ENCODE measurements around the gene ATXN2. TPM values are rescaled to one million over a fixed set of nuclear protein-coding genes. Genes with fewer than 3 reads are reported as not detected.

Gene ATXN2
- polyA plus RNA-seq, 1 experiment: 19.1 TPM

DNA sequence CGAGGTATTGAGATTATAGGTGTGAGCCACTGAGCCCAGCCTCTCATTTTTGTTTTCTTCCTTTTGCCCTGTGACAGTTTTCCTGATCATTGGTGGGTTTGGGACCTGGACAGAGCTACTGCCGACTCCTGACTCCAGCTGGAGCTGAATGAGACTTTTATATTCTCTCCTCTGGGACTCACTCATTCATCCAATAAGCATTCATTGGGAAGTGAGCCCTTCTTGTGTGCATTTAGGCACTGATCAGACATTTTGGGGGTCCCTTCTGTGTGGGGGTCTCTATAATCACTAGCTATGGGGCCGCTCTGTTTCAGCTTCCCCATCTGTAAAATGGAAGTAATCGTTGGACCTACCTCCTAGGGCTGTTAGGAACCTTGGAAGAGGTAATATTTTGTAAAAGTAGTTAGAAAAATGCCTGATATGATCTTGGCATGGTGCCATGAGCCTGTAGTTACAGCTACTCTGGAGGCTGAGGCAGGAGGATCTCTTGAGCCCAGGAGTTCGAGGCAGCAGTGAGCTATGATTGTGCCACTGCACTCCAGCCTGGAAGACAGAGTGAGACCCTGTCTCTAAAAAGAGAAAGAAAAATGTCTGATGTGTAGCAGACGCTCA, 186.2 kb downstream of the ATXN2 start:
- H3K27me3 ChIP-seq (ENCODE audit: control insufficient read depth, insufficient read depth, low read length): no peaks in the 10 kb centered on the region
- ChIA-PET POLR2A (interaction anchor here (0.6 to 1.8 kb wide), 3 partner anchors 22 to 135 kb away, joined by 3 to 5 read pairs (median 3); no protein-coding TSS in a partner anchor), CTCF (interaction anchor here (1.6 to 3.8 kb wide), 3 partner anchors 15 to 39 kb away, joined by 5 to 23 read pairs (median 22); no protein-coding TSS in a partner anchor)
- peak overlapping the region; percentile 31 for H3K27ac ChIP-seq (ENCODE audit: low read depth, low read length)
- H3K9me3 ChIP-seq (ENCODE audit: control insufficient read depth, insufficient read depth, low read length): no peaks in the 10 kb centered on the region; the same call in 1 of the 2 replicates
- no peak for DNase-seq (ENCODE audit: low read depth, low spot score)
- H3K4me3 ChIP-seq (ENCODE audit: low read depth, low read length): no peak overlapping the region
- TF ChIP-seq CTCF (IDR thresholded peaks at IDR 0.05; ENCODE audit: low read depth, low read length): no peak

GRCh38 chr12:111412007-111412829, 186.9 kb downstream of the ATXN2 start:
- Histone ChIP-seq H3K4me3 (ENCODE audit: low read depth, low read length) (no peak overlapping the region), H3K27me3 (ENCODE audit: control insufficient read depth, insufficient read depth, low read length) (no peaks in the 10 kb centered on the region), H3K27ac (ENCODE audit: low read depth, low read length) (peak overlapping the region; percentile 21), H3K9me3 (ENCODE audit: control insufficient read depth, insufficient read depth, low read length) (no peaks in the 10 kb centered on the region; the same call in 1 of the 2 replicates)
- ChIA-PET POLR2A (interaction anchor here (0.6 to 1.8 kb wide), 2 partner anchors 23 to 29 kb away, joined by 3 to 5 read pairs; no protein-coding TSS in a partner anchor), CTCF (interaction anchor here (1.6 to 3.8 kb wide), 3 partner anchors 14 to 40 kb away, joined by 5 to 23 read pairs (median 22); no protein-coding TSS in a partner anchor)
- no peak for DNase-seq (ENCODE audit: low read depth, low spot score)
- TF ChIP-seq CTCF (IDR thresholded peaks at IDR 0.05; ENCODE audit: low read depth, low read length): no peak

DNA sequence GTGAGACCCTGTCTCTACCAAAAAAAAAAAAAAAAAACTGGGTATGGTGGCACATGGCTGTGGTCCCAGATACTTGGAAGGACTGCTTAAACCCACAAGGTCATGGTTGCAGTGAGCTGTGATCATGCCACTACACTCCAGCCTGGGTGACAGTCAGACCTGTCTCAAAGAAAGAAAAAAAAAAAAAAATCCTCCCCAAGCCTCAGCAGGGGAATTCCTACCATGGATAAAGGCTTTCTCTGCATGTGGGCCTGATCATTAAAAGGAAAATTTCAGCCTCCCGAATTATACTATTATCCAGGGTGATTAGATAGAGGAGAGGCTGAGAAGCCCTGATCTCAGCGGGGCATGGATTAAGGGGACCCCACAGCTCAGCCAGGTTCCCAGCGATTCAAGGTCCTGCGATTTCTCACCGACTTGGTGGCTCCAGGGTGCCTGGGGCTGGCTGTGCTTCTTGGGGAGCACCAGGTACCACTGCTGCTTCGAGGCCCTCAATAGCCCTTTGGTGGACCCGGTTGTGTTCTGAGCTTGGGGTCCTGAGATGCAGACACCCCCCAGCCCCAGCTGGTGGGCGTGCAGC, 187.8 kb downstream of the ATXN2 start:
- no peak overlapping the region for H3K4me3 ChIP-seq (ENCODE audit: low read depth, low read length)
- DNase-seq (ENCODE audit: low read depth, low spot score): no peak
- ChIA-PET POLR2A (no interaction called here), CTCF (interaction anchor here (0.8 to 3.2 kb wide), 2 partner anchors 14 to 41 kb away, joined by 5 to 22 read pairs; no protein-coding TSS in a partner anchor)
- H3K27ac ChIP-seq (ENCODE audit: low read depth, low read length): no peak overlapping the region
- no peak for TF ChIP-seq CTCF (IDR thresholded peaks at IDR 0.05; ENCODE audit: low read depth, low read length)
- no peaks in the 10 kb centered on the region for H3K27me3 ChIP-seq (ENCODE audit: control insufficient read depth, insufficient read depth, low read length)
- peaks cover 4% of the 10 kb centered on the region; the same call in 1 of the 2 replicates for H3K9me3 ChIP-seq (ENCODE audit: control insufficient read depth, insufficient read depth, low read length)

- Histone ChIP-seq H3K9me3 (ENCODE audit: control insufficient read depth, insufficient read depth, low read length) (peaks cover 4% of the 10 kb centered on the region; the same call in 1 of the 2 replicates), H3K27ac (ENCODE audit: low read depth, low read length) (peak overlapping the region; percentile 68), H3K4me3 (ENCODE audit: low read depth, low read length) (peak overlapping the region; percentile 39; the same call in 1 of the 2 replicates), H3K27me3 (ENCODE audit: control insufficient read depth, insufficient read depth, low read length) (no peaks in the 10 kb centered on the region)
- TF ChIP-seq CTCF (IDR thresholded peaks at IDR 0.05; ENCODE audit: low read depth, low read length): no peak
- CTCF ChIA-PET: interaction anchor here (0.8 to 3.2 kb wide), 3 partner anchors 14 to 41 kb away, joined by 5 to 22 read pairs (median 5); no protein-coding TSS in a partner anchor
- POLR2A ChIA-PET: no interaction called here
- DNase-seq (ENCODE audit: low read depth, low spot score): no peak
These were observed 188.5 kb downstream of the ATXN2 start for GRCh38 chr12:111410431-111411184.

Data from AG04450 (cell line).